VCaP (cell line): Measurements from ENCODE around the gene CLPX.
"Not testable (repeated sequence)": the region's sequence is repeated elsewhere in the genome, so short reads cannot be mapped to it uniquely, and the experiment has no call there.

Experiments used
- H3K27ac ChIP-seq: fragments of 450-650 bp; 2 replicates; pipeline ENCODE4 v1.5.1; 2017
- CTCF ChIP-seq: fragments of 450-650 bp; conservative IDR thresholded peaks from 2 replicates; pipeline ENCODE4 v1.5.1; 2017; ENCODE audit warnings: mild to moderate bottlenecking, moderate library complexity

The CLPX gene

DNA sequence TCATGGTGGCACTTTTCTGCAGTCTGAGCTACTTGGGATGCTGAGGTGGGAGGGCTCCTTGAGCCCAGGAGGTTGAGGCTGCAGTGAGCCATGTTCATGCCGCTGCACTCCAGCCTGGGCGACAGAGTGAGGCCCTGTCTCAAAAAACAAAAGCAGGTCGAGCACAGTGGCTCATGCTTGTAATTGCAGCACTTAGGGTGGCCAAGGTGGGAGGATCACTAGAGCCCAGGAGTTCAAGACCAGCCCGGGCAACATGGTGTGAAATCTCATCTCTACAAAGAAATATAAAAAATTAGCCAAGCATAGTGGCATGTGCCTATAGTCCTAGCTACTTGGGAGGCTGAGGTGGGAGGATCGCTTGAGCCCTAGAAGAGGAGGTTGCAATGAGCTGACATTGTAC is 80.1 kb downstream of the CLPX start:
- no peak for TF ChIP-seq CTCF
- no peak overlapping the region for H3K27ac ChIP-seq

GRCh38 chr15:65102912-65103311 is 82.2 kb downstream of the CLPX start:
- no peak overlapping the region for H3K27ac ChIP-seq
- TF ChIP-seq CTCF, result no peak

- H3K27ac ChIP-seq, result no peak overlapping the region
- TF ChIP-seq CTCF, result no peak; the same call in 1 of the 2 replicates
These were observed 83.0 kb downstream of the CLPX start for GRCh38 chr15:65101891-65102708.

DNA sequence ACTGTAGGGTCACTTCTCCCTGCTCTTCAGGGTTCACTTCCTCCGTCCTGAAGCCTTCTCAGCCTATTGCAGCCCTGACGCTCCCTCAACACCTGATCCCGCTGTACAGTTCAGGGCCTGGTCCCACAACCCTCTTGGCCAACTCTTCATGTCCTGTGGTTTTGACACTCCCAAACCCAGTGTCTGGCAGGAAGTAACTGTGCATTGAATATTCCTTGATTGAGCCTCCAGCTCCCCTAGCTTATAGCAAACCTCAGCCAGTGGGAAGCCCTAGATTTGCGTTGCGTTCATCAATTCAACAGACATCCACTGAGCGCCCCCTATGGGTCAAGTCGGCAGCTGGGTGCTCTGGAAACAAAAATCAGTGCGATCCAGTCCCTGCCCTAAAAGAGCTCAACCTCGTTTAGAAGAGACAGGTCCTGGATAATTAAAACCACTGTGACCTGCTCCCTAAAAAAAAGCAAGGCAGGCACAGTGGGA is 83.7 kb downstream of the CLPX start:
- peak; percentile 66 for TF ChIP-seq CTCF
- H3K27ac ChIP-seq, result no peak overlapping the region

- H3K27ac ChIP-seq, result no peak overlapping the region
- TF ChIP-seq CTCF, result no peak
These were observed 84.7 kb downstream of the CLPX start for GRCh38 chr15:65100442-65100841.

GRCh38 chr15:65099801-65100200 is 85.3 kb downstream of the CLPX start:
- not testable (repeated sequence) for H3K27ac ChIP-seq

DNA sequence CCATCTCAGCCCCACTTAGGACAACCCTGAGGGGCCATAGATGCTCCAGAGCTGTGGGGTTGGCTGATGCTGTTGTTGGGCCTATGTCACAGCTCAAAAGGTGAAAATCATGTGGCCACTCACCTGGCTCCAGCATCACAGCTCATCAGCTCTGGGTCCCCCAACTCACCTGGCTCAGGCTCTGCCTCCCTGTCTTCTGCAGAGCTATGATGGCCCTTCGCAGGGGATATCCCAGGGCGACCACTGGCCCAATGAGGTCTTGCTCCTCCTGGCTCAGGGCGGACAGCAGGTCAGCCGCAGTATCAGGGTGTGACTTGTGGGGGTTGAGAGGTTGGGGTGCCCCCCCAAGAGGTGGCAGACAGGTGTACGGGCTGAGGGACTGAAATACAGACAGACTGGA is 85.8 kb downstream of the CLPX start:
- no peak for TF ChIP-seq CTCF
- no peak overlapping the region for H3K27ac ChIP-seq
